HEK293 (cell line): ENCODE results near the gene TNFRSF6B.

Source experiments
- CTCF ChIA-PET: fragments of 350-600 bp; formaldehyde crosslinking; extraction: SDS; loops from one replicate; lab custom pipeline; 2021; ENCODE audit warnings: antibody characterized with exemption; lab: Yijun Ruan, JAX
- POLR2A ChIA-PET: fragments of 300-600 bp; formaldehyde crosslinking; extraction: SDS; loops from one replicate; lab custom pipeline; 2020; ENCODE audit warnings: antibody characterized with exemption, inconsistent platforms; lab: Yijun Ruan, JAX
- H3K27ac ChIP-seq: fragments of 200-500 bp; sonication (Bioruptor generic); 2 replicates; pipeline ENCODE4 v1.5.1; 2014; ENCODE audit warnings: low read depth, low read length, control low read depth, inconsistent platforms; ENCODE audit errors: extremely low read depth
- H3K36me3 ChIP-seq, 2 experiments: fragments of 200-500 bp in 1 of 2; sonication (Bioruptor generic) in 1 of 2; 1 replicate in 1 of 2; 2 replicates in 1 of 2; pipeline ENCODE4 v1.5.1; 2014 to 2017; ENCODE audit warnings: inconsistent platforms in 2 of 2, low read length in 2 of 2; ENCODE audit not compliant: control insufficient read depth in 2 of 2, insufficient read depth in 1 of 2
- H3K4me1 ChIP-seq: fragments of 200-500 bp; sonication (Bioruptor generic); 2 replicates; pipeline ENCODE4 v1.5.1; 2014; ENCODE audit warnings: mild to moderate bottlenecking, low read length, inconsistent platforms; ENCODE audit not compliant: control insufficient read depth, insufficient read depth
- H3K4me3 ChIP-seq: 2 replicates; pipeline ENCODE4 v1.5.1; 2011; ENCODE audit warnings: low read depth, mild to moderate bottlenecking, control low read depth, low read length, moderate library complexity
- H3K9me3 ChIP-seq: fragments of 200-500 bp; sonication (Bioruptor generic); 2 replicates; pipeline ENCODE4 v1.5.1; 2014; ENCODE audit warnings: low read depth, low read length, inconsistent platforms; ENCODE audit not compliant: control insufficient read depth, insufficient read depth
- AEBP2 ChIP-seq: fragments of 450-650 bp; formaldehyde crosslinking; IDR thresholded peaks from 2 replicates; pipeline ENCODE4 v1.5.1; 2016; ENCODE audit warnings: missing biosample characterization, missing genetic modification characterization, borderline replicate concordance
- GLIS2 ChIP-seq: fragments of 450-650 bp; formaldehyde crosslinking; IDR thresholded peaks from 2 replicates; pipeline ENCODE4 v1.5.1; 2016; ENCODE audit warnings: missing biosample characterization, missing genetic modification characterization
- HIC1 ChIP-seq: fragments of 450-650 bp; formaldehyde crosslinking; IDR thresholded peaks from 2 replicates; pipeline ENCODE4 v1.5.1; 2016; ENCODE audit warnings: missing biosample characterization, missing genetic modification characterization
- HOXD13 ChIP-seq: sonication (generic); formaldehyde crosslinking; IDR thresholded peaks from 2 replicates; pipeline ENCODE4 v1.8.0; 2022; ENCODE audit warnings: missing genetic modification reagents, borderline replicate concordance
- ZEB2 ChIP-seq: fragments of 450-650 bp; formaldehyde crosslinking; IDR thresholded peaks from 2 replicates; pipeline ENCODE4 v1.5.1; 2016; ENCODE audit warnings: missing biosample characterization, missing genetic modification characterization
- ZFP69B ChIP-seq: fragments of 450-650 bp; formaldehyde crosslinking; IDR thresholded peaks from 2 replicates; pipeline ENCODE4 v1.5.1; 2016; ENCODE audit warnings: missing biosample characterization, missing genetic modification characterization
- ZNF10 ChIP-seq: fragments of 450-650 bp; formaldehyde crosslinking; IDR thresholded peaks from 2 replicates; pipeline ENCODE4 v1.5.1; 2017; ENCODE audit warnings: missing biosample characterization, missing genetic modification characterization
- ZNF280D ChIP-seq: fragments of 450-650 bp; formaldehyde crosslinking; IDR thresholded peaks from 2 replicates; pipeline ENCODE4 v1.5.1; 2016; ENCODE audit warnings: missing biosample characterization, missing genetic modification characterization
- ZNF311 ChIP-seq: fragments of 450-650 bp; formaldehyde crosslinking; IDR thresholded peaks from 2 replicates; pipeline ENCODE4 v1.5.1; 2017; ENCODE audit warnings: missing biosample characterization, missing genetic modification characterization, borderline replicate concordance
- ZNF391 ChIP-seq: fragments of 450-650 bp; formaldehyde crosslinking; IDR thresholded peaks from 2 replicates; pipeline ENCODE4 v1.5.1; 2016; ENCODE audit warnings: low read depth, missing biosample characterization, missing genetic modification characterization, borderline replicate concordance
- ZNF398 ChIP-seq: fragments of 450-650 bp; formaldehyde crosslinking; IDR thresholded peaks from 2 replicates; pipeline ENCODE4 v1.5.1; 2017; ENCODE audit warnings: missing biosample characterization, missing genetic modification characterization
- ZNF521 ChIP-seq: fragments of 450-650 bp; formaldehyde crosslinking; IDR thresholded peaks from 2 replicates; pipeline ENCODE4 v1.5.1; 2017; ENCODE audit warnings: missing biosample characterization, mild to moderate bottlenecking, missing genetic modification characterization
- ZNF561 ChIP-seq: fragments of 450-650 bp; IDR thresholded peaks from 2 replicates; pipeline ENCODE4 v1.5.1; 2018; ENCODE audit warnings: missing biosample characterization, missing genetic modification characterization, borderline replicate concordance
- ZNF624 ChIP-seq: fragments of 450-650 bp; formaldehyde crosslinking; IDR thresholded peaks from 2 replicates; pipeline ENCODE4 v1.5.1; 2017; ENCODE audit warnings: missing biosample characterization, missing genetic modification characterization
- ZNF677 ChIP-seq: fragments of 450-650 bp; IDR thresholded peaks from 2 replicates; pipeline ENCODE4 v1.5.0; 2018; ENCODE audit warnings: missing biosample characterization, mild to moderate bottlenecking, missing genetic modification characterization, moderate library complexity
- ZNF701 ChIP-seq: fragments of 450-650 bp; formaldehyde crosslinking; IDR thresholded peaks from 2 replicates; pipeline ENCODE4 v1.5.1; 2016; ENCODE audit warnings: missing biosample characterization, missing genetic modification characterization
- ZNF837 ChIP-seq: fragments of 450-650 bp; formaldehyde crosslinking; IDR thresholded peaks from 2 replicates; pipeline ENCODE4 v1.5.1; 2016; ENCODE audit warnings: missing biosample characterization, missing genetic modification characterization
- TF ChIP-seq, protein P1 (sequence below): fragments of 450-650 bp; formaldehyde crosslinking; IDR thresholded peaks from 2 replicates; pipeline ENCODE4 v1.5.1; 2017; ENCODE audit warnings: missing biosample characterization, missing genetic modification characterization

Gene TNFRSF6B

DNA sequence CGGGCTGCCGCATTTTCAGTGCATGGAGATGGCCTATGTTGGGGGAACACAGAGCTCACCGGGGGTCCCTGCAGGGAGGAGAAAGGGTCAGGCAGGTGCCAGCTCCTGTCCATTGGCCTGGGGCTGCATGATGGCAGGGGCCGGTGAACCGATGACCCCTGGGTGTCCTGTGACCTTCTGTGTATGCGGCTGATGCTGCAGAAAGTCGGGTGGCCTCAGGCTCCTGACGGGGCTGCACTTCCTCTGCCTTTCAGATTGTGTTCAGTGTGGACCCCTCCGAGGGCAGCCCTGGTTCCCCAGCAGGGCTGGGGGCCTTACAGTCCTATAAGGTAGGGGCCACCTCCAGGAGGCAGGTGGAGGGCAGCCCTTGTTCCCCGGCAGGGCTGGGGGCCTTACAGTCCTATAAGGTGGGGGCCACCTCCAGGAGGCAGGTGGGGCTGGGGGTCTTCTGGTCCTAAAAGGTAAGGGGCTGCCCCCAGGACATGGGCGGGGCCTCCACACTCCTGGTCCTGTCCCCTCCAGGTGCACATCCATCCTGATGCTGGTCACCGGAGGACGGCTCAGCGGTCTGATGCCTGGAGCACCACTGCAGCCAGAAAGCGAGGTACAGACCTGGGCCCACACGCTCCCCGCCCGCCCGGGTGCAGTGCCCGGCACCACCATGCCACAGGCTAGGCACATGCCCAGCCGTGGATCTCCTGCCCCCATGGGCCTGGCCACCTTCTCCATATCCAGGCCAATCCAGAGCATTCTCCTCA is 11.0 kb upstream of the TNFRSF6B start:
- no peaks in the 10 kb centered on the region for H3K9me3 ChIP-seq
- H3K4me1 ChIP-seq: no peaks in the 10 kb centered on the region
- peaks cover 0 to 5% of the 10 kb centered on the region in 2 experiments; a peak in 1 of 3 replicates for H3K36me3 ChIP-seq
- H3K4me3 ChIP-seq: no peak overlapping the region
- H3K27ac ChIP-seq: no peak overlapping the region
- POLR2A ChIA-PET: no interaction called here
- CTCF ChIA-PET: no interaction called here
- TF ChIP-seq ZNF701 (tag by site-specific recombination): no peak
- no peak for TF ChIP-seq ZNF521
- no peak for TF ChIP-seq ZNF391 (tag by site-specific recombination)
- TF ChIP-seq HIC1 (tag by site-specific recombination): 0 out of 2 replicates have a peak, but pooled peaks have one; percentile 37
- no peak for TF ChIP-seq ZNF624 (tag by site-specific recombination)
- TF ChIP-seq ZFP69B: no peak
- TF ChIP-seq ZEB2 (tag by site-specific recombination): no peak
- TF ChIP-seq ZNF398 (tag by site-specific recombination): no peak
- TF ChIP-seq ZNF561: no peak
- TF ChIP-seq ZNF837: no peak
- TF ChIP-seq ZNF677 (tag by site-specific recombination): no peak
- TF ChIP-seq ZNF10 (tag by site-specific recombination): no peak
- TF ChIP-seq AEBP2 (tag by site-specific recombination): no peak
- no peak for TF ChIP-seq ZNF311
- TF ChIP-seq HOXD13: no peak
- TF ChIP-seq GLIS2 (tag by site-specific recombination): peak; percentile 22; the same call in 1 of the 2 replicates

- Histone ChIP-seq H3K9me3 (no peaks in the 10 kb centered on the region), H3K4me3 (no peak overlapping the region), H3K36me3 (peaks cover 0 to 5% of the 10 kb centered on the region in 2 experiments; a peak in 1 of 3 replicates)
- no peak for TF ChIP-seq ZNF280D (tag by site-specific recombination)
- TF ChIP-seq, protein P1, sequence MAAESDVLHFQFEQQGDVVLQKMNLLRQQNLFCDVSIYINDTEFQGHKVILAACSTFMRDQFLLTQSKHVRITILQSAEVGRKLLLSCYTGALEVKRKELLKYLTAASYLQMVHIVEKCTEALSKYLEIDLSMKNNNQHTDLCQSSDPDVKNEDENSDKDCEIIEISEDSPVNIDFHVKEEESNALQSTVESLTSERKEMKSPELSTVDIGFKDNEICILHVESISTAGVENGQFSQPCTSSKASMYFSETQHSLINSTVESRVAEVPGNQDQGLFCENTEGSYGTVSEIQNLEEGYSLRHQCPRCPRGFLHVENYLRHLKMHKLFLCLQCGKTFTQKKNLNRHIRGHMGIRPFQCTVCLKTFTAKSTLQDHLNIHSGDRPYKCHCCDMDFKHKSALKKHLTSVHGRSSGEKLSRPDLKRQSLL (tag by site-specific recombination): 0 out of 2 replicates have a peak, but pooled peaks have one; percentile 16
- TF ChIP-seq, all 188 proteins: peak for 1
- ChIA-PET POLR2A (no interaction called here), CTCF (no interaction called here)
- H3K27ac ChIP-seq: no peak overlapping the region
- no peaks in the 10 kb centered on the region for H3K4me1 ChIP-seq
These were observed 10.4 kb upstream of the TNFRSF6B start for GRCh38 chr20:63686094-63686491.
